ENCODE results near the gene KYAT1. TPM values are rescaled to one million over a fixed set of nuclear protein-coding genes. Genes with fewer than 3 reads are reported as not detected.

KYAT1 gene
- total RNA-seq, 1 experiment from 2014 or later = 34.1 TPM

DNA sequence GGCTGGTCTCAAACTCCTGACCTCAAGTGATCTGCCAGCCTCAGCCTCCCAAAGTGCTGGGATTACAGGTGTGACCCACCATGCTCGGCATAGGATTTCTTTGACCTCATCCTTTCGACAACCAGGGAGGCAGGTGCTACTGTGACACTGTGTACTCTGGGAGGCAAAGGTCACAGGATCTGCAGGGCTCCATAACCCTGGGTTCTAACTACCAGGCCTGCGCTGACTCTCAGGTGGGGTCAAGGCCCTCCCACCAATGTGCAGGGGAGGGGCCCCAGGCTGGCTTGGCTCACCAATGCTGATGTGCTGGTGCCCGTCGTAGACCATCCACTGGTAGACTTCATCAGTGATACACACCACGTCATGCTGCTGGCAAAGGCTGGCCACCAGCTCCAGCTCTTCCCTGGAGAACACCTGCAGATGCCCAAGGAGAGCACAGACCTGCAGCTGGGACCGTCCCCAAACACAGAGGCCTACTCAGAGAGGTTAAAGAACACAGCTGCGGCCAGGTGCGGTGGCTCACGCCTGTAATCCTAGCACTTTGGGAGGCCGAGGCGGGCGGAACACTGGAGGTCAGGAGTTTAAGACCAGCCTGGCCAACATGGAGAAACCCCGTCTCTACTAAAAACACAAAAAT, 45.1 kb downstream of the KYAT1 start (continued):
- TF ChIP-seq, protein P1, sequence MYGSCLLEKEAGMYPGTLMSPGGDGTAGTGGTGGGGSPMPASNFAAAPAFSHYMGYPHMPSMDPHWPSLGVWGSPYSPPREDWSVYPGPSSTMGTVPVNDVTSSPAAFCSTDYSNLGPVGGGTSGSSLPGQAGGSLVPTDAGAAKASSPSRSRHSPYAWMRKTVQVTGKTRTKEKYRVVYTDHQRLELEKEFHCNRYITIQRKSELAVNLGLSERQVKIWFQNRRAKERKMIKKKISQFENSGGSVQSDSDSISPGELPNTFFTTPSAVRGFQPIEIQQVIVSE (CRISPR knock-in tag; IDR thresholded peaks at IDR 0.05; ENCODE audit: borderline replicate concordance) = no peak
- TF ChIP-seq JUN (CRISPR knock-in tag; IDR thresholded peaks at IDR 0.05) = no peak
- TF ChIP-seq, protein P2, sequence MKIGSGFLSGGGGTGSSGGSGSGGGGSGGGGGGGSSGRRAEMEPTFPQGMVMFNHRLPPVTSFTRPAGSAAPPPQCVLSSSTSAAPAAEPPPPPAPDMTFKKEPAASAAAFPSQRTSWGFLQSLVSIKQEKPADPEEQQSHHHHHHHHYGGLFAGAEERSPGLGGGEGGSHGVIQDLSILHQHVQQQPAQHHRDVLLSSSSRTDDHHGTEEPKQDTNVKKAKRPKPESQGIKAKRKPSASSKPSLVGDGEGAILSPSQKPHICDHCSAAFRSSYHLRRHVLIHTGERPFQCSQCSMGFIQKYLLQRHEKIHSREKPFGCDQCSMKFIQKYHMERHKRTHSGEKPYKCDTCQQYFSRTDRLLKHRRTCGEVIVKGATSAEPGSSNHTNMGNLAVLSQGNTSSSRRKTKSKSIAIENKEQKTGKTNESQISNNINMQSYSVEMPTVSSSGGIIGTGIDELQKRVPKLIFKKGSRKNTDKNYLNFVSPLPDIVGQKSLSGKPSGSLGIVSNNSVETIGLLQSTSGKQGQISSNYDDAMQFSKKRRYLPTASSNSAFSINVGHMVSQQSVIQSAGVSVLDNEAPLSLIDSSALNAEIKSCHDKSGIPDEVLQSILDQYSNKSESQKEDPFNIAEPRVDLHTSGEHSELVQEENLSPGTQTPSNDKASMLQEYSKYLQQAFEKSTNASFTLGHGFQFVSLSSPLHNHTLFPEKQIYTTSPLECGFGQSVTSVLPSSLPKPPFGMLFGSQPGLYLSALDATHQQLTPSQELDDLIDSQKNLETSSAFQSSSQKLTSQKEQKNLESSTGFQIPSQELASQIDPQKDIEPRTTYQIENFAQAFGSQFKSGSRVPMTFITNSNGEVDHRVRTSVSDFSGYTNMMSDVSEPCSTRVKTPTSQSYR (CRISPR knock-in tag; IDR thresholded peaks at IDR 0.05) = no peak

DNA sequence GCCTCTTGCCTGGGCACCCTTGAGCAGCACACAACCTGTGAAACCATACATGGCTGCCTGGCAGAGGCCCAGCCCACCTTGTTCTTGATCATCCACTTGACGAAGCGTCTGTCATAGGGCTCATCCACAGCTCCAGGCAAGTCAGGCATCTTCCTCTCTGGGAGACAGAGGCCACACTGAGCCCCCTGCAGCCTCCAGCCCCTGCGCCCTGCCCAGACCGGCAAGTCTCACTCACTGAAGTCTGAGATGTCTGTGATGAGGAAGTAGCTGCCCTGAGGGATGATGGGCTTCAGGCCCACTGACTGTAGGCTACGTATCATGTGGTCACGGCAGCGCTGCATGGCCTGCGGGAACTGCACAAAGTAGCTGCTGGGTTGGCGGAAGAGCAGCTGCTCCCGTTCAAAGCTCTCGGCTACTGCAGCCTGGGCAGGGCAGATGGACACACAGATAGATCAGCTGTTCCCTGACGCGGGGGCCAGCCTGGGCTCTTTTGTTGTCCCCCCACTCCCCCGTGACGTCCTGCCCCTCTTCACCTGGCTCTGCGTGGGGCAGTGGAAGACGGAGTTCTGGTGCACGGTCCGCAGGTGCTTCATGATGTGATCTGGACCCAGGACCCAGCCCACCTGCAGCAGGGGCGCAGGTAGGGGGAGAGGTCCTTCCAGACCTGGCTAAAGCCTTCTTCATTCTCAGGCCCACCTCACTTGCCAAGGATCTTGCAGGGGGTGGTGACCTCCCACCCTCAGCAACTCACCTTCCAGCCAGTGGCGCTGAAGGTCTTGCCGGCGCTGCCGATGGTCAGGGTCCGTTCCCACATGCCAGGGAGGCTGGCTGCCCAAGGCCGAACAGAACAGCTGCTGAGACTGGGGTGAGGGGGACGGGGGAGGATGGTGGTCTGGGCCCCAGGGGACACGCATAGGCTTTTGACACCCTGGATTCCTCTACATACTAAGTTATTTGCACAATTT, 46.2 kb downstream of the KYAT1 start:
- no peak overlapping the region for H3K4me3 Mint-ChIP-seq

DNA sequence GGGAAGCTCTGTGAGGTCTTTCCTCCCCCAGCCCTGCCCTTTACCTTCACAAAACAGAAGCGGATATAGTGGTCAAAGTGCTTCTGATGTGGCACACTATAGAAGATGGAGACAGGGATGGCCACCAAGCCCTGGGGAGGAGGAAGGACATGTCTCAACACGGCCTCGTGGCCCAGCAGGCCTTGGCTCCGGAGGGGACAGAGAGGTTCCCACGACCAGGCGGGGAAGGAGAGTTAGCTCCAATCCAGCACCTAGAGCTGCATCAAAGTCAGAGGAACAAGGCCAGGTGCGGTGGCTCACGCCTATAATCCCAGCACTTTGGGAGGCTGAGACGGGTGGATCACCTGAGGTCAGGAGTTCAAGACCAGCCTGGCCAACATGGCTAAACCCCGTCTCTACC, 48.1 kb downstream of the KYAT1 start:
- POLR2A ChIA-PET = no interaction called here
- CTCF ChIA-PET = no interaction called here
- DNase-seq (ENCODE audit: low spot score) (no peak), ATAC-seq (no peak)
- Mint-ChIP-seq H3K4me3 (no peak overlapping the region), H3K27ac (no peak overlapping the region), H3K36me3 (peaks cover 38% of the 10 kb centered on the region), H3K27me3 (ENCODE audit: low read depth) (no peaks in the 10 kb centered on the region), H3K4me1 (peaks cover 5% of the 10 kb centered on the region), H3K9me3 (no peaks in the 10 kb centered on the region)
- no peak for TF ChIP-seq NR3C1 (CRISPR knock-in tag; conservative IDR thresholded peaks at IDR 0.05; ENCODE audit: low read depth)
- no peak for TF ChIP-seq NFYB (CRISPR knock-in tag; conservative IDR thresholded peaks at IDR 0.05; ENCODE audit: low read depth)
- TF ChIP-seq, protein P3, sequence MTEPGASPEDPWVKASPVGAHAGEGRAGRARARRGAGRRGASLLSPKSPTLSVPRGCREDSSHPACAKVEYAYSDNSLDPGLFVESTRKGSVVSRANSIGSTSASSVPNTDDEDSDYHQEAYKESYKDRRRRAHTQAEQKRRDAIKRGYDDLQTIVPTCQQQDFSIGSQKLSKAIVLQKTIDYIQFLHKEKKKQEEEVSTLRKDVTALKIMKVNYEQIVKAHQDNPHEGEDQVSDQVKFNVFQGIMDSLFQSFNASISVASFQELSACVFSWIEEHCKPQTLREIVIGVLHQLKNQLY (CRISPR knock-in tag; IDR thresholded peaks at IDR 0.05) = no peak
- TF ChIP-seq, protein P4, sequence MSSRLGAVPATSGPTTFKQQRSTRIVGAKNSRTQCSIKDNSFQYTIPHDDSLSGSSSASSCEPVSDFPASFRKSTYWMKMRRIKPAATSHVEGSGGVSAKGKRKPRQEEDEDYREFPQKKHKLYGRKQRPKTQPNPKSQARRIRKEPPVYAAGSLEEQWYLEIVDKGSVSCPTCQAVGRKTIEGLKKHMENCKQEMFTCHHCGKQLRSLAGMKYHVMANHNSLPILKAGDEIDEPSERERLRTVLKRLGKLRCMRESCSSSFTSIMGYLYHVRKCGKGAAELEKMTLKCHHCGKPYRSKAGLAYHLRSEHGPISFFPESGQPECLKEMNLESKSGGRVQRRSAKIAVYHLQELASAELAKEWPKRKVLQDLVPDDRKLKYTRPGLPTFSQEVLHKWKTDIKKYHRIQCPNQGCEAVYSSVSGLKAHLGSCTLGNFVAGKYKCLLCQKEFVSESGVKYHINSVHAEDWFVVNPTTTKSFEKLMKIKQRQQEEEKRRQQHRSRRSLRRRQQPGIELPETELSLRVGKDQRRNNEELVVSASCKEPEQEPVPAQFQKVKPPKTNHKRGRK (CRISPR knock-in tag; IDR thresholded peaks at IDR 0.05; ENCODE audit: borderline replicate concordance) = no peak
- TF ChIP-seq, protein P5, sequence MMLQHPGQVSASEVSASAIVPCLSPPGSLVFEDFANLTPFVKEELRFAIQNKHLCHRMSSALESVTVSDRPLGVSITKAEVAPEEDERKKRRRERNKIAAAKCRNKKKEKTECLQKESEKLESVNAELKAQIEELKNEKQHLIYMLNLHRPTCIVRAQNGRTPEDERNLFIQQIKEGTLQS (CRISPR knock-in tag; conservative IDR thresholded peaks at IDR 0.05) = no peak
- TF ChIP-seq TEAD4 (CRISPR knock-in tag; IDR thresholded peaks at IDR 0.05) = no peak
- TF ChIP-seq RELA (CRISPR knock-in tag; IDR thresholded peaks at IDR 0.05; ENCODE audit: borderline replicate concordance) = no peak
- TF ChIP-seq, protein P6, sequence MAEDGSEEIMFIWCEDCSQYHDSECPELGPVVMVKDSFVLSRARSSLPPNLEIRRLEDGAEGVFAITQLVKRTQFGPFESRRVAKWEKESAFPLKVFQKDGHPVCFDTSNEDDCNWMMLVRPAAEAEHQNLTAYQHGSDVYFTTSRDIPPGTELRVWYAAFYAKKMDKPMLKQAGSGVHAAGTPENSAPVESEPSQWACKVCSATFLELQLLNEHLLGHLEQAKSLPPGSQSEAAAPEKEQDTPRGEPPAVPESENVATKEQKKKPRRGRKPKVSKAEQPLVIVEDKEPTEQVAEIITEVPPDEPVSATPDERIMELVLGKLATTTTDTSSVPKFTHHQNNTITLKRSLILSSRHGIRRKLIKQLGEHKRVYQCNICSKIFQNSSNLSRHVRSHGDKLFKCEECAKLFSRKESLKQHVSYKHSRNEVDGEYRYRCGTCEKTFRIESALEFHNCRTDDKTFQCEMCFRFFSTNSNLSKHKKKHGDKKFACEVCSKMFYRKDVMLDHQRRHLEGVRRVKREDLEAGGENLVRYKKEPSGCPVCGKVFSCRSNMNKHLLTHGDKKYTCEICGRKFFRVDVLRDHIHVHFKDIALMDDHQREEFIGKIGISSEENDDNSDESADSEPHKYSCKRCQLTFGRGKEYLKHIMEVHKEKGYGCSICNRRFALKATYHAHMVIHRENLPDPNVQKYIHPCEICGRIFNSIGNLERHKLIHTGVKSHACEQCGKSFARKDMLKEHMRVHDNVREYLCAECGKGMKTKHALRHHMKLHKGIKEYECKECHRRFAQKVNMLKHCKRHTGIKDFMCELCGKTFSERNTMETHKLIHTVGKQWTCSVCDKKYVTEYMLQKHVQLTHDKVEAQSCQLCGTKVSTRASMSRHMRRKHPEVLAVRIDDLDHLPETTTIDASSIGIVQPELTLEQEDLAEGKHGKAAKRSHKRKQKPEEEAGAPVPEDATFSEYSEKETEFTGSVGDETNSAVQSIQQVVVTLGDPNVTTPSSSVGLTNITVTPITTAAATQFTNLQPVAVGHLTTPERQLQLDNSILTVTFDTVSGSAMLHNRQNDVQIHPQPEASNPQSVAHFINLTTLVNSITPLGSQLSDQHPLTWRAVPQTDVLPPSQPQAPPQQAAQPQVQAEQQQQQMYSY (CRISPR knock-in tag; IDR thresholded peaks at IDR 0.05) = no peak

More for the DNA sequence above, 46.2 kb downstream of the KYAT1 start:
- POLR2A ChIA-PET = no interaction called here
- ATAC-seq (no peak), DNase-seq (ENCODE audit: low spot score) (no peak)
- Mint-ChIP-seq H3K4me1 (no peaks in the 10 kb centered on the region), H3K36me3 (peaks cover 39% of the 10 kb centered on the region), H3K9me3 (no peaks in the 10 kb centered on the region), H3K27ac (no peak overlapping the region), H3K27me3 (ENCODE audit: low read depth) (no peaks in the 10 kb centered on the region)
- TF ChIP-seq ELF4 (CRISPR knock-in tag; IDR thresholded peaks at IDR 0.05; ENCODE audit: low read depth) = no peak
- no peak for TF ChIP-seq TEAD1 (CRISPR knock-in tag; IDR thresholded peaks at IDR 0.05)
- CTCF ChIA-PET = no interaction called here
